ENCODE measurements around the gene SEMA4G.

SEMA4G gene

DNA sequence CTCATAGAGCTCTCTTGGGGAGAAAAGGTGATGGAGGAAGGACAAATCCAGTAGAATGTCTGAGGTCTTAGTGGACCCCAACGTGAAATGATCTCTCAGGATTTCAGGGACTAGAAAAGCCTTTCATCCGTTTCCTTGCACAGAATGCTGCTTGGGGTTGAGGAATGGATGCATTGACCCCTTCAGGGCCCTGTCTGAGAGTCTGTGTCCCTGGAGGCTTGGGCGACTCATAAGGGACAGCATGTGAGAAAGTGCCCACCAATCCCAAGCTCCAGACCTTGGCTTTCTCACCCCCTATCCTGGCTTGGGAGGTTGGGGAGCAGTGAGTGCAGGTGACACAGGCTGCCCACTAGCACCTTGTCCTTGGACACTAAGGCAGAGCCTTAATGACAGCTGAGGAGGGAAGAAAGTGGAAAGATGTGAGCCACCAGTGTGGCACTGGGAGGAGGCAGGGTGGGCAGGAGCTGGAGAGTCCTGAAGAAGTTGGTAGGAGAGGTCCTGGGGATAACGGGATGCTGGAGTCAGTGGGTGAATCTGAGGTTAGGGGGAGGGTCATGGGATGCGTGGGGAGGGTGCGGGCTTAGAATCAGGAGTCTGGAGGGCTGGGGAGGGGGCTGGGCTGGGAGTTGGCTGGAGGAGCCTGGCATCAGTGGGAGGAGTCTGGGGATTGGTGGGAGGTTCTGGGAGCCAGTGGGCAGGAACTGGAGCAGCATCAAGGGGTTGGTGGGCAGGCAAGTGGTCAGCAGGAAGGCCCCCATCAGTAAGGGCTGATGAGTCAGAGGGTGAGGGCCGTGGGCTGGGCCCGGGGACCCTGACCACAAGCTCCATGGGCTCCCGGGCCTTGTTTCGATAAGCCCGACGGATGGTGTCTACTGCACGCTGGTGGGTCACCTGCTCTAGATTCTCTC, 38.9 kb downstream of the SEMA4G start:
- no peak for DNase-seq

DNA sequence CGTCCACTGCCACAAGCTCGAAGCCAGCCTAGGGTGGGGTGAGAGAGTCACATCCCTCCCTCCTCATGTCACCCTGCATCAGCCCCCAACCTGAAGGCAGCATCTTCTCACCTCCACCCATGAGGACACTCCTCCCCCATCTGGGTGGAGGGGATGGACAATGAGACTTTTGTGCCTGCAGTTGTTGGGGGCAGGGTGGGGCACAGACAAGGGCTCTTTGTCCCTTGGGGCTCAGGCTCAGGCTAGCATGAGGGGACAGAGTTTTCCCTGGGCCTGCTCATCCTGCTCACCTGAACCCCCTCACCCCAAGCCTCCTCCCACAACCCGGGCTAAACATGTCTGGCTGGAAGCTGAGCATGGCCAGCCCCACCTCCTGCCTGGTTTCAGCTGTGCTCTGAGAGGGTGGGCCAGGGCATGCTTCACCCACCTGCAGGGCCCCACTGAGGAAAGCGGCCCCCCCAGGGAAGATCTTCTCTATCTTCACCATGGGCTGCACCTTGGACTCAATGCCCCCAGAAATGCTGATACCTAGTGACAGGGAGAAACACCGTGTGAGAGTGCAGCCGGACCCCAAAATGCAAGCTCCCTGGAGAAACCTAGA, 39.6 kb downstream of the SEMA4G start:
- DNase-seq: no peak

DNA sequence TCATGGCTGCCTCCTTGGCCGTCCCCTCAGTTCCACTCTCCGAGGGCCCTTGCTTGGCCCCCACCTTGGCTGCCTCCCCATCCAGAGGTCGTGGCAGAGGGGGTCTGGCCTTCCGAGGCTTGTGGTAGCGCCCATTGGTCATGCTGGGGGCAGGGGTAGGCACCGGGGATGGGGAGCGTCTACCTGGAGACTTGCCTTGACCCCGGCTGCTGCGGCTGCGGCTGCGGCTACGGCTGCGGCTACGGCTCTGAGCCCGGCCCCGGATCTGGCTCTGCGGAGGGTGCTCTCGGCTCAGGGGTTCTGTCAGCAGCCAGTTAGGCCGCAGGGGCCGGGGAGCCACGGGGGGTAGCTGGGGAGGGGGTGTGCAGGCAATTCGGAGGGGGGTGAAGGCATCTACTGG, 41.0 kb downstream of the SEMA4G start:
- DNase-seq: no peak

DNA sequence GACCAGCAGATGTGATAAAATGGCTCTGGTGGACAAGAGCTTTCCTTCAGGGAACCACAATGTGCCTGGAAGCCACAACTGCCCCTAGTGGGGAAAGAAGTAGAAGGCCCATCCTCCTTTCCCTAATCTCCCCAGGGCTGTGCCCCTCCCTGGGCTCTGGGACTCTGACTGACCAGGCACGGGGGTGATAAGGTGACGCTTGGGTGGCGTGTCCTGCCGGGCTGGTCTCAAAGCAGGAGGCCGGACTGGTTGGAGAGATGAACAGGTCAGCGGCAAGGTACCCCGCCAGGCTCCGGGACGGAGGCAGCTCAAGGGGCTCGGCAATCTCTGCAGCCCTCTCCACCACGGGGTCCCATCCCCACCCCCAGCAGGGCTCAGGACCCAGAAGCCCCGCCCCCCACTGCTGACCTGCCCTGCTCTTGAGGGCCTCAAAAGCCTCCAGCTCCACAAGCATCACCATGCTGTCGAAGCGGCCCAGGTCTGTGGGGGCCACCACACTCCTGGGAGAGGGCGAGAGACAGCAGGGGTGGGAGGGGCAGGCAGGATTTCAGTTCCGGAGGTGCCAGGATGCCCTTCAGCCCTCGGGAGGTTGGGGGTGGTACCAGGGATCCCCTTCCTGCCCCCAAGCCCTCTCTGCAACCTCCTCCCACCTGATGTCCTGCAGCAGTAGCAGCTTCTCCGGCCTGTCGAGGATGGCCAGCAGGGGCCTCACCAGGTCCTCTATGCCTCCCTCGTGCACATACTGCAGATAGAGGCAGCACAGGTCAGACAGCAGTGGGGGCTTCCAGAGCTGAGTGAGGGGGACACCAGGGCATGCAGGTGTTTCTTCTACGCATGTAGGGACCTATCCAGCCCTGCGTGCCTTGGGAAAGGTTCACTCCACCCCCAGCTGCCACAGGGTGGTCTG, 42.5 kb downstream of the SEMA4G start:
- no peak for DNase-seq

DNA sequence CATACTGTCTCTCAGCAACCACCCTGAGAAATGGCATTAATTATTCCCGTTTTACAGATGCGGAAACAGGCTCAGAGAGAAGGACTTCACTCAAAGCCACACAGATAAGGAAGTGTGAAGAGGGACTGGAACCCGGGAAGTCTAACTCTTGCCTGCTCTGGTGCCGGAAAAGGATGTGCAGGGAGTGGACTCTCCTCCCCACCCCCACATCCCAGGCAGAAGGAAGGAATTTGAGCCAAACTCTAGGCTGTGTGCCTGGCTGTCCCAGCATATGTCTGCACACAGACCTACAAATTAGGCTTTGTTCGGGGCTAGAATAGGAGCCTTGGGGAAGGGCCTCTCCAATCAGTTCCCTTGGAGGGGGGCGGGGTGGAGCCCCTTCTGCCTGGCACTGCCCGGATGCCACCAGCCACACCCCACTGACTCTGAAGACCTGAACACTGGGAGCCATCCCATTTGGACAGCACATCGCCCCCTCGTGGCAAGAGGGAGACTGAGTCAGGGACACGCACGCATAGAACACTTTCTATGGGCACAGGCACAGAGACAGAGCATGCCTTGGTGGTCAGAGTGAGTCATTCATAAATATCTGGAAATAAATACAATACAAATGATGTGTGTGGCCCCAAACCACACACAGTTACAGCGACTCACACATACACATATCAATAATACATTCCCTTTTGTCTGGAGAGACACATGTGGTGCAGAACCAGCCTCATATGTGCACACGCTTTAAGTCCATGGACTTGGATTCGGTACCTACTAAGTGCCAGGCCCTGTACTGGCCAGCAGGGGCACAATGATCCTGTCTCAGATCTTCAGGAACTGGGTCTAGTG, 43.4 kb downstream of the SEMA4G start:
- peak; percentile 74 for DNase-seq

DNA sequence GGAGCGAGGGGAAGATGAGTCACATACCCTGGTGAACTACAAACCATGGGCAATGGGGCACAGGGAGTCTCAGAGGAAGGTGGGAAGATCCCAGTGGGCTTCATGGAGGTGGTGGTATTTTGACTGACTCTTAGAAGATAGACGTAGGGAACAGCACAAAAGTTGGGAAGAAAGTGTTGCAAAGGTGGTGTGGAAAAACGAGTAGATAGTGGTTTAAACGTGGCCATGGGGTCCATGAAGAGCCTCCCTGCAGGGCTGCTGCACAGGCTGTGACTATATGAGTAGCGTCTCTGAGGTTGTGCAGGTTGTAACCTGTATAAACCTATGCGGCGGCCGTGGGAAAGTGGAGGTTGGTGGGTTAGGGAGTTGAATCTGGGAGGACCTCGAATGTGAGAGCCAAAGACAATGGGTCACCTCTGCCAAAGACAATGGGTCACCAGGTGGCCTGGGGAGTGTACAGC, 44.1 kb downstream of the SEMA4G start:
- no peak for DNase-seq

DNA sequence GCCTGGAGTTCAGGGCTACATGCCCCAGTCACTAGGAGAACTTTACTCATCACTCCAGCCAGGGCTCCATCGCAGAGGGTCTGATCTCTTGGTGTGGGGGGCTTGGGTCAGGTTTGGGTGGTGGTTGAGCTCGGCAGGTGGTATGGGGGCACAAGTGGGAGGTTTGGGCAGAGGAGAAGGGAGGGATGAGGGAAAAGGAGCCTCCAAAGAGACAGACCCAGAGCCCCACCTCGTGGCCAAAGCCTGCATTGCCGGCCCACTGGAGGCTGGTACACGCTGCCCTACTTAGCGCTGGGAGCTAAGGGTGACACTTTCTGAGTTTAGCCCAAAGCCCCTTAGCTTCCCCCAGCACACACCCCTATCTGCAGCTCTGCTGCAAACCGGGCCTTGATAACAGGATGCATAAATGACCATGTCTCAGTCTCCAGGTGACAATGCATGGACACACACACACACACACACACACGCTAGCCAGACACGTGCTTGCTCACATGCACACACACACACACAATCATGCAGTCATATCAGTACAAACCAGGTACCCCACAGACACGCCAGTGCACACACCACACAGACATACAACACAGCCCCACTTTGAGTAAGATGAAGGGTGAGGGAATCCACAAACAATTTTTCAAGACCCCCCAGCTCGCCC, 45.1 kb downstream of the SEMA4G start:
- peak; percentile 74 for DNase-seq

DNA sequence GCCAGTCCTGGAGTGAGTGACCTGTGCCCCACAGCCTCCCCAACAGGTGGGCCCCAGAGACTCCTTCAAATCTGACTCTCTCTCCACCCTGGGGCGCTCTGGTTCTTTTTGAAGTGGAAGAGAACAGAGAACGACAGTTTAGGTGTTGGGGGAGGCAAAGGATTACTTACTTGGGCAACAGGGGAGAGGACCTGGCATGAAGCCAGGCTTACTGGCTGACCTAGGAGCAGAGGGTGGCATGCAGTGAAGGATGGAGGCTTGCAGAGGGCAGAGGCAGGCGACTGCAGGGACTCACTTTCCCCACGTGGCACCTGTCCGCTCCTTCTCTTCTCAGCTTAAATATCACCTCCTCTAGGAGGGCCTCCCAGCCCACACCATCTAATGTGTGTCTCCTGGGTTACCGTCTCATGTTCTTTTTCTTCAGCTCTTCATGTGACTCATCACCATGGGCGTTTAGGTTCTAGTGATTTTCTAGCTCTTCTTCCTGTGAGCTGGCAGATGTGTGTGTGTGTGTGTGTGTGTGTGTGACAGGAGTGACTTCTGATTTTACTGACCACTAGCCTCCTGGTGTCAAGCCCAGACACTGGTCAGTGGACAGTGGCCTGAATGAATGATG, 45.8 kb downstream of the SEMA4G start:
- DNase-seq: no peak

DNA sequence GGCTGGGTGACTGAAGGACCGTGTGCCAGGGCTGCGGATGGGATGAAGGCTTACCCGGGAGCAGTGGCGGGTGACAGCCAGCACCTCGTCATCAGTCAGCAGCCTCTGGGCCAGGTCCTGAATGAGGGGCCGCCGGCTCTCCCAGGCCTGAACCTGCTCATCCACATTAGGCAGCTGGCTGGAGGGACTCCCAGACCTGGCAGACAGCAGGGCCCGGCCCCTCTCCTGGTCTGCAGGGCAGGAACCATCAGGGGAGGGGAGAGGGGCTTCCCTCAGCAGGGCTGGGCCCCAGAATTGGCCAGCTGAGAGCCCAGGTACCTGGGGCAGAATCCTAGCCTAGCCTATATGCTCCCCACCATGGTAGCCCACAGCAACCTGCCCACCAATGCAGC, 46.3 kb downstream of the SEMA4G start:
- DNase-seq: no peak

DNA sequence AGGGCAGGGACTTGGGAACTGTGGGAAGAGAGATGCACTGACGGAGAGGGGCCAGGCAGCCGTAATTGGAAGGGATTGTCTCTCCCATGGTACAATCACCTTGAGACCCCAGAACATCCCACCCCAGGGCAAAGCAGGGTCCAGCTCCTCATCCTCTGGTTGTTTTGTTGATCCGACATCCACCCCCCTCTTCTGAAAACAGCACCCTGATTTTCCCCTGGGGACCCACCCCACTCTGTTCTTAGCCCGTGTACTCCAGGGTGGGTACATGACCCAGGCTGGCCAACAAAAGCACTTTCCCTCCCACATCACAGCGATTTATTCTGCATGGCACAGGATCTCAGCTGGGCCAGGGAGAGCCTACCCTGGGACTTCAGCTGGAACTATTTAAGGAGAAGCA, 47.5 kb downstream of the SEMA4G start:
- no peak for DNase-seq

DNA sequence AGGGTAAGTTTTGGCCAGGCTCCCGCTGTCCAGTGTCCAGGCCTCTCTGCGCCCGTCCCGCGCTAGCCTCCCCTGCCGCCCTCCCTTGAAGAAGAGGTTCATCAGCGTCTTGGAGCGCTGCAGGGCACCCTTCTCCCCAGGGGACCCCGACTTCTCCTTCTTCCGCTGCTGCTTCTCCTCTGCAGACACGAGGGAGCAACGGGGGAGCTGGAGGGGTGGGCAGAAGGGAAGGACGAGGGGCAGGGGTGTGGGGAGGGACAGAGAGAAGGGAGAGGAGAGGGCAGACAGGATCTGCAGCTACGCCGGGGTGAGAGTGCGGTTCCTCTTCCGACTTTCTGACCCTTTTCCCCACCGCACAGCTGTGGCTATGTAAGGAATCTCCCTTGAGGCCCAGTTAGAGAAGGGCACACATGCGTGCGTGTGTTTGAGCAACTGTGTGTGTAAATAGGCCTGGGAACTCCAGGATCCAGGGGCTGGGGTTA, 48.9 kb downstream of the SEMA4G start:
- no peak for DNase-seq

DNA sequence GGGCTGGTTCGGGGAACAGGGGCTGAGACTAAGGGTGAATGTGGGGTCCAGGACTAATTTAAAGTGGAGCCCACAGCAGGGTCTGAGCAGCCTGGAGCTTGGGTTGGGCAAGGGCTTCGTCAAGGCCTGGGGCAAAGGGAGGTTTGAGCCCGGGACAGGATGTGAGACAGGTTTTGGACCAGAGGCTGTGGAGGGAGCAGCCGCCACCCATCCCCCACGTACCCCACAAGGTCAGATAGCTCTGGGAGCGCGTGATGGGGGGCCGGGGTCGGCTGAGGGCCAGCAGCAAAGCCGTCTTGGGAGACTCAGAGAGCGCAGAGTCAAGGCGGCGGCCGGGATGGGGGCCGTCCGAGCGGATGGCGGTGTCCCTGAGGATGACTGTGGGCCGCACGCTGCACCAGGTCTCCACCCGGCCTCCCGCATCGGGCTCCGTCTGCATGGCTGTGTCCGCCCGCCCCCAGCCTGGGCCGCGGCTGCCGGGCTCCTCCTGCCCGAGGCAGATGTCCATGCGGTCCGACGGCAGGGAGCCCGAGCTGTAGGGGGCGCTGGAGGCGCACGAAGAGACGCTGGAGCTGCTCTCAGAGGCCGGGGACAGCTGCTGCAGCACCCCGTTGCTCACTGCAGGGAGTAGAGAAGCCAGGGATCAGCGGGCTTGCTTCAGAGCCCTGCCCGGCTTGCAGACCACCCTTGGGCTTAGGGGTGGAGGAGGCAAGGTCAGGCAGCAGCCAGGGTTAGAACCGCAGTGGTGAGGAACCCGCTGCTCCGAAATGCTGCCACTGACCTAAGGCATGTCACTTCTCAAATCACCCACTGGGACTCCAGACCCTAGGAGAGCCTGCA, 49.5 kb downstream of the SEMA4G start:
- peak; percentile 76 for DNase-seq
